Large intestine (tissue), 12 donors: ENCODE results near the gene ZFTA. TPM values are rescaled to one million over a fixed set of nuclear protein-coding genes. Genes with fewer than 3 reads are reported as not detected.

ENCODE experiments used
- DNase-seq, 2 donors: peaks; one replicate each; pipeline versions ENCODE4 v3.0.0 to v3.0.0-alpha.2; 2013
- H3K27ac ChIP-seq: one replicate; pipeline ENCODE4 v1.5.1; 2013; ENCODE audit warnings: low read length
- H3K27me3 ChIP-seq: 2 replicates; pipeline ENCODE4 v1.6.1; 2013; ENCODE audit warnings: low read length; ENCODE audit not compliant: control insufficient read depth, insufficient read depth
- H3K36me3 ChIP-seq: 2 replicates; pipeline ENCODE4 v1.6.1; 2013; ENCODE audit warnings: low read length; ENCODE audit not compliant: control insufficient read depth, insufficient read depth
- H3K4me1 ChIP-seq: one replicate; pipeline ENCODE4 v1.6.1; 2013; ENCODE audit warnings: low read length; ENCODE audit not compliant: control insufficient read depth, insufficient read depth
- H3K4me3 ChIP-seq: one replicate; pipeline ENCODE4 v1.5.1; 2013; ENCODE audit warnings: low read length
- H3K9me3 ChIP-seq: one replicate; pipeline ENCODE4 v1.6.1; 2013; ENCODE audit warnings: mild to moderate bottlenecking, low read depth, low read length, moderate library complexity; ENCODE audit not compliant: control insufficient read depth
- WGBS: methylation state at CpG from one replicate; pipeline ENCODE4 v1.1.5; 2013; ENCODE audit warnings: low lambda C conversion rate; ENCODE audit not compliant: insufficient coverage; 5-methylcytosine and 5-hydroxymethylcytosine counted together
- long read RNA-seq, 11 donors: transcript quantifications; one replicate each; lab custom pipeline, GENCODE V29; 2026
- polyA plus RNA-seq: library from polyadenylated mRNA; unstranded; fragments of 120-200 nt; gene quantifications from one replicate; pipeline ENCODE4 v1.2.1, GENCODE V29; 2013

Gene ZFTA
- polyA plus RNA-seq: 48.8 TPM
- long read RNA-seq, donor 1, full-length matches to known transcripts: 3 of 8 reads
- long read RNA-seq, donor 1, partial matches to known transcripts: 5 of 8 reads
- long read RNA-seq, donor 1, other reads (novel, unspliced or antisense): 0 of 8 reads
- long read RNA-seq, donor 2, full-length matches to known transcripts: 4 of 10 reads
- long read RNA-seq, donor 2, partial matches to known transcripts: 6 of 10 reads
- long read RNA-seq, donor 2, other reads (novel, unspliced or antisense): 0 of 10 reads
- long read RNA-seq, donor 3: 0 reads
- long read RNA-seq, donor 4, full-length matches to known transcripts: 1 of 1 reads
- long read RNA-seq, donor 4, partial matches to known transcripts: 0 of 1 reads
- long read RNA-seq, donor 4, other reads (novel, unspliced or antisense): 0 of 1 reads
- long read RNA-seq, donor 5, full-length matches to known transcripts: 3 of 3 reads
- long read RNA-seq, donor 5, partial matches to known transcripts: 0 of 3 reads
- long read RNA-seq, donor 5, other reads (novel, unspliced or antisense): 0 of 3 reads
- long read RNA-seq, donor 6, full-length matches to known transcripts: 2 of 2 reads
- long read RNA-seq, donor 6, partial matches to known transcripts: 0 of 2 reads
- long read RNA-seq, donor 6, other reads (novel, unspliced or antisense): 0 of 2 reads
- long read RNA-seq, donor 7, full-length matches to known transcripts: 1 of 1 reads
- long read RNA-seq, donor 7, partial matches to known transcripts: 0 of 1 reads
- long read RNA-seq, donor 7, other reads (novel, unspliced or antisense): 0 of 1 reads
- long read RNA-seq, donor 8, partial matches to known transcripts: 5 of 7 reads
- long read RNA-seq, donor 8, other reads (novel, unspliced or antisense): 0 of 7 reads
- long read RNA-seq, donor 9, full-length matches to known transcripts: 1 of 1 reads
- long read RNA-seq, donor 9, partial matches to known transcripts: 0 of 1 reads
- long read RNA-seq, donor 9, other reads (novel, unspliced or antisense): 0 of 1 reads
- long read RNA-seq, donor 10, full-length matches to known transcripts: 2 of 2 reads
- long read RNA-seq, donor 10, partial matches to known transcripts: 0 of 2 reads
- long read RNA-seq, donor 10, other reads (novel, unspliced or antisense): 0 of 2 reads
- long read RNA-seq, donor 11, full-length matches to known transcripts: 3 of 3 reads
- long read RNA-seq, donor 11, partial matches to known transcripts: 0 of 3 reads
- long read RNA-seq, donor 11, other reads (novel, unspliced or antisense): 0 of 3 reads

DNA sequence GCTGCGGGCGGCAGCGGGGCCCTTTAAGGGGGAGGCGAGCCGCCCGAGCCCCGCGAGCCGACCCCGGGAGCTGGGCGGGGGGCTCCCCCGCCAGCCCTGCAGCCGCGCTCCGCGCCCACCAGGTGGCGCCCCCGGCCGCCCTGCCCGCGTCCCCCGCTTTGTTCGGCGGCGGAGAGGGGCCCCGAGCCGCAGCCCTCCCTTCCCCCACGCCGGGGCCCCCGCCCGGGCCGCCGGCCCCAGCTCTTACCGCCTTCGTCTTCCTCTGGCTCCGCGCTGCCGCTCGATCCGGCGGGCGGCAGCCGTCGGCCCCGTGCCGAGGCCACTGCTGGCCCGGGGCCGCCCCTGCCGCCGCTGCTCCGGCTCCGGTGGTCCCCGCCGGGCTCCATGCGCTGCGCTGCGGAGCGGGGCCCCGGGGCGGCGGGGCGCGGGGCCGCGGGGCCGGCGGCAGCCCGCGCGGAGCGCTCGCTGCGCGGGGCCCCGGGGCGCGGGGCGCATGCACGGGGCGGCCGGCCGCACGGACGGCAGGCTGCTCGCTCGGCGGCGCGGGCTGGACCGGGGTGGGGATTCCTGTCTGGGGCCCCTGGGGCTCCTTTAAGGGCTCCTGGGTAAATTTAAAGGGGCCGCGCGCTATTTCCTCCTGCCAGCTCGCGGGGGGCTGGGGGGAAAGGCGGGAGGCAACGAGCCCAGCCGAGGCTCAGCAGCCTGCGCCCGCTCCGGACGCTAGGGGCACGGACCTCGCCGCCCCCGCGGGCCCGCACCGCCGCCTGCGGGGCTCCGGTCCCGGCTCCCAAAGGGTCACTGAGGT is at the start of gene ZFTA:
Gene ZFTA (minus strand): TSS at position 539 of the 805 bp plus-strand sequence. CDS start 153 bp downstream, at position 386.
- DNase-seq: peak; percentile 58 to 84
- Histone ChIP-seq H3K27ac (peak within 1 kb of the TSS; percentile 70), H3K4me1 (peaks cover 32% of the 10 kb centered on the region)

DNA sequence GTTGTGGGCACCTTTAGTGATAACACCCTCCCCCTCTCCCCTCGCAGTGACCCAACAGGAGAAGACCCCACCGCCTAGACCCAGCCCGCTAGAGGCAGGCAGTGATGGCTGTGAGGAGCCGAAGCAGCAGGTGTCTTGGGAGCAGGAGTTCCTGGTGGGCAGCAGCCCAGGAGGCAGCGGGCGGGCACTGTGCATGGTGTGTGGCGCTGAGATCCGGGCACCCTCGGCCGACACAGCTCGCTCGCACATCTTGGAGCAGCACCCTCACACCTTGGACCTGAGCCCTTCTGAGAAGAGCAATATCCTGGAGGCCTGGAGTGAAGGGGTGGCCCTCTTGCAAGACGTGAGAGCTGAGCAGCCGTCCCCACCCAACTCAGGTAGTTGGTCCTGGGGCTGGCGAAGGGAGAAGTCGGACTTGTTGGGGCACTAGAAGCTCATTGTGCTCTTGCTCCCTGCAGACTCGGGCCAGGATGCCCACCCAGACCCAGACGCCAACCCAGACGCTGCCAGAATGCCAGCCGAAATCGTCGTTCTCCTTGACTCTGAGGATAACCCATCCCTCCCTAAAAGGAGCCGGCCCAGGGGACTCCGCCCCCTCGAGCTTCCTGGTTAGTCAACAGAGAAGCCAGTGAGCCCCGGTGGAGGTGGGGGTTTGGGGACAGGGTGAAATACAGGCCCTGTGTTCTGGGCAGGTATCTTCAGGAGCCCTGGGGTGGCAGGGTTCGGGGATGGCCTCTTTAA is 49.4 kb upstream of the ZFTA start:
- Histone ChIP-seq H3K4me3 (no peak overlapping the region), H3K4me1 (peaks cover 6% of the 10 kb centered on the region), H3K27me3 (no peaks in the 10 kb centered on the region), H3K9me3 (no peaks in the 10 kb centered on the region), H3K27ac (no peak overlapping the region), H3K36me3 (peaks cover 56% of the 10 kb centered on the region)
- DNase-seq: no peak
- WGBS: no CpG with 5 or more reads among the region's 27 CpGs

More for the DNA sequence above, at the start of gene ZFTA:
- Histone ChIP-seq H3K36me3 (peaks cover 15% of the 10 kb centered on the region), H3K27me3 (no peaks in the 10 kb centered on the region), H3K4me3 (peak within 1 kb of the TSS; percentile 74), H3K9me3 (peaks cover 3% of the 10 kb centered on the region)
- no CpG with 5 or more reads among the region's 113 CpGs for WGBS

DNA sequence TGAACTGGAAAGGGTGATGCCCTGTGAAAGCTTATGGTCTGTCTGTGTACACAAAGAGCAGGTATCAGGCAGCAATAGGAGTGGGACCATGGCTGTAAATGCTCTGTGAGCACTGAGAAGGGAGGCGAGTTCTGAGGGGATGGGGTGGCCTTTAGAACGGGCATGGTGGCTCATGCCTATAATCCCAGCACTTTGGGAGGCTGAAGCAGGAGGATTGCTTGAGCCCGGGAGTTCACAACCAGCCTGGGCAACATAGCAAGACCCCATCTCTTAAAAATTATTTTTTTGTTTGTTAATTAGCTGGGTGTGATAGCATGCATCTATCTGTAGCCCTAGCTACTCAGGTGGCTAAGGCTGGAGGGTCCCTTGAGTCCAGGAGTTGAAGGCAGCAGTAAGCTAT is 48.2 kb upstream of the ZFTA start:
- Histone ChIP-seq H3K27me3 (no peaks in the 10 kb centered on the region), H3K4me1 (peaks cover 10% of the 10 kb centered on the region), H3K27ac (no peak overlapping the region), H3K36me3 (peaks cover 45% of the 10 kb centered on the region), H3K9me3 (no peaks in the 10 kb centered on the region), H3K4me3 (no peak overlapping the region)
- no CpG with 5 or more reads among the region's 3 CpGs for WGBS
- DNase-seq: no peak

DNA sequence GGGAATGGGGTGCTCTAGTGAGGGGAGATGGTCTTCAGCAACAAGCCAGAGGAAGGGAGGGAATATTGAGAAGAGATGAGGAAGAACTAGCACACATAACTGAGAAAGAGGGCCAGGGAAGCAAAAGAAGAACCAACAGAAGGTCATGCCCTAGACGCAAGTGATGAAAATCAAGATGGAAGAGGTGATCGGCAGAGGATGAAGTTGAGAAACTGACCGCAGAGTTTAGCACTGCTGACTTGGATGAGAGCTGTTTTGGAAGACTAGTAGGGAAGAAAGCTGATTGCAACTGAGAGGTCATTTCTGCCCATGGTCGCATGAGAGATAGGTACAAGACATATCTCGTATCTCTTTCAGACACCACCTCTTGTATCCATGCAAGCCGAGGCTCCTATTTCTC is 47.6 kb upstream of the ZFTA start:
- H3K27ac ChIP-seq: no peak overlapping the region
- H3K4me3 ChIP-seq: no peak overlapping the region
- no peak for DNase-seq
- peaks cover 39% of the 10 kb centered on the region for H3K36me3 ChIP-seq
- no peaks in the 10 kb centered on the region for H3K27me3 ChIP-seq
- WGBS: 100% methylated on average over 3 of the region's 6 CpGs
- peaks cover 10% of the 10 kb centered on the region for H3K4me1 ChIP-seq
- H3K9me3 ChIP-seq: no peaks in the 10 kb centered on the region

DNA sequence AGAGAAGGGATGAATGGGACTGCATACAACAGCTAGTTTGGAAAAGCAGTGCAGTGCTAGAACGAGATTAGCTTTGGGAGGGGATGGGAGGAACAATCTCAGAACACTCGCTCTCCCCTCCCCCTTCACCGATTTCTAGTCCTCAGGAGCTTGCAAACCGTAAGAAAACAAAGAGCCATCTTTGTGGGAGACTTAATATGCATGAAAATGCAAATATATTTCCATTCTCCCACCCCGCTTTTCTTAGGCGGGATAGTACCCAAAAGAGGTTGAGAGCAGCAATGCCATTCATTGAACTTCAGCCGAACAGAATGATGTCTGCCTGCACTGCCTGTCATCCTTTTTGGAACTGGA is 45.8 kb upstream of the ZFTA start:
- H3K4me1 ChIP-seq: peaks cover 10% of the 10 kb centered on the region
- WGBS: no CpG with 5 or more reads among the region's 7 CpGs
- peaks cover 26% of the 10 kb centered on the region for H3K36me3 ChIP-seq
- H3K27ac ChIP-seq: no peak overlapping the region
- no peaks in the 10 kb centered on the region for H3K27me3 ChIP-seq
- peak overlapping the region; percentile 92 for H3K4me3 ChIP-seq
- no peak for DNase-seq
- no peaks in the 10 kb centered on the region for H3K9me3 ChIP-seq

DNA sequence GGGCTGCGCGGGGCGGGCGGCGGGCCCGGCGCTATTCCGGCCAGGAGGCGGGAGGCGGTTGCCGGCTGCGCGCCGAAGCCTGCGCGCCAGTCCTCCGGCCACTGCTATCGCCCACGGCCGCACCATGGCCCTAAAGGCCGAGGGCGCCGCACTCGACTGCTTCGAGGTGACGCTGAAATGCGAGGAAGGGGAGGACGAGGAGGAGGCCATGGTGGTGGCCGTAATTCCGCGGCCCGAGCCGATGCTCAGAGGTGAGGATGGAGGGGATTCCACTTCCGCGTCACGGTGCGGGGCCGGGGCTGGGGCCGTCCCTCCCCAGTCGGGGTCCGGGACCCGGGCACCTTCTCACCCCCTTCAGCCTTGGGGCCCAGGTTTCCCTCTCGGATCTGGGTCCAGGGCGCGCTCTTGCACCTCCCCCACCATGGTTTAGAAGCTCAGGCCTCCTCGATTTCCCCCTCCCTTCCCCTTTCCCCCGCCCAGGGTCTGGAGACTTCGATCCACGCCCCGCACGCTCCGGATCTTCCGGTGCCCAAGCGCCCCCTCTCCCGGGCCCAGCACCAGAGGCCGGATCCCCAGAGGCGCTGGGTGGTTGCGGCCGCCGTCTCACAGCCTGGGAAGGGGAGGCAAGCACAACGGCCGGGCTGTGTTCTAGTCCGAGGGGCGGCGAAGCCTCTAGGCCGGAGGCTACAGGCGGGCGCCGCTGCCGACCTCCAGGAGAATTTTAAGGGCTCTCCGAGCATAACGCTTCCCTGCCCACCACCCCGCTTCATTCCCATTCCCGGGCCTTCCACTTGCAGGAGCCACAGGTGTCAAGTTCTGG is 45.2 kb upstream of the ZFTA start:
- peaks cover 10% of the 10 kb centered on the region for H3K4me1 ChIP-seq
- H3K27ac ChIP-seq: peak overlapping the region; percentile 45
- peaks cover 21% of the 10 kb centered on the region for H3K36me3 ChIP-seq
- DNase-seq: peak; percentile 40 to 61
- peak overlapping the region; percentile 92 for H3K4me3 ChIP-seq
- H3K27me3 ChIP-seq: no peaks in the 10 kb centered on the region
- no CpG with 5 or more reads among the region's 74 CpGs for WGBS
- no peaks in the 10 kb centered on the region for H3K9me3 ChIP-seq

DNA sequence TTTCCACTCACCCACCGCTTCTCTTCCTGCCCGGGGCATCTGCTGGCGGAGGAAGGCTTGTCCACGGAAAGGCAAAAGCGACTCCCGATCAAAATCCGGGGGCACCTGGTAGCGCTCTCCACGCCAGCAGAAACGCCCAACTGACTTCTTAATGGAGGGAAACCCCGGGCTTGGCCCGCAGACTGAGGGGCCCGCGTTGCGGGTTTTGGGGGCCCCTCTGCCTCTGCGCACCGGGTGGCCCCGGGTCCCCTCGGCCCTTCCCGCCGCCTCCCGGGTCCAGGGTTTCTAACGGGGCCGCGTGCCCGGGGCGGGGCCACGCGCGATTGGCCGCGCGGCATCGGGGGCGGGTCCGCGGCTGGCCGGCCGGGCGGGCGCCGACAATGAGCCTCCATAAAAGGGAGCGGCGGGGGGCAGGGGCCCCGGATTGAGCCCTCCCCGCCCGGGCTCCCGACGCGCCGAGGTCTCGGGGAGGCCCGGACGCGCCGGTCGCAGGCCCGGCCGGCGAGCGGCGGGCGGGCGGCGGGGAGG is 44.5 kb upstream of the ZFTA start, which contains the start of gene SPINDOC:
Gene SPINDOC (plus strand): TSS at position 422 of the 528 bp plus-strand sequence. CDS start 231 bp downstream, outside the sequence.
- Histone ChIP-seq H3K4me3 (peak within 1 kb of the TSS; percentile 92), H3K36me3 (peaks cover 14% of the 10 kb centered on the region), H3K9me3 (no peaks in the 10 kb centered on the region), H3K27ac (peak within 1 kb of the TSS; percentile 45), H3K27me3 (no peaks in the 10 kb centered on the region), H3K4me1 (peaks cover 10% of the 10 kb centered on the region)
- WGBS: no CpG with 5 or more reads among the region's 65 CpGs
- DNase-seq: peak; percentile 46 to 83

DNA sequence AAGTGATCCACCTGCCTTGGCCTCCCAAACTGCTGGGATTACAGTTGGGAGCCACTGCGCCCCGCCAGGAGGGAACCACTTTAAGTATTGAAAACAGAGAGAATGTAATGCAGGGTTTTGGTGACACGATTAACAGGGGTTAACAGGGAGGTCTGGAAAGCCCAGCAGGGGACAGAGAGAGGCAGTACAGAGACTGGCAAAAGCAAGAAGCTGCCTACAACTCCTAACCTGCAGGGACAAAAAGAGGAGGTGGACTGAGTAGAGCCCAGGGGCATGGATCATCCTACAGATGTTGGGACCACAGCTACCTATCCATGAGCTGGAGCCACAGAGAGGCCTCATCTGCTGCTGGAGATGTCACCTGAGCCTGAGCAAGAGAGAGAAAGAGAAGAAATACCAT is 42.9 kb upstream of the ZFTA start:
- Histone ChIP-seq H3K36me3 (peaks cover 2% of the 10 kb centered on the region), H3K27ac (no peak overlapping the region), H3K27me3 (no peaks in the 10 kb centered on the region), H3K9me3 (no peaks in the 10 kb centered on the region), H3K4me1 (peaks cover 10% of the 10 kb centered on the region), H3K4me3 (no peak overlapping the region)
- WGBS: 40% methylated on average over 1 of the region's 3 CpGs
- DNase-seq: no peak
